Gastrocnemius medialis (tissue), 4 donors: ENCODE results near the gene ELL2. TPM values are rescaled to one million over a fixed set of nuclear protein-coding genes. Genes with fewer than 3 reads are reported as not detected.

Experiments
- ATAC-seq, 2 donors: fragments of 150-250 bp; one replicate each; pipeline ENCODE4 v1.9.1; 2016
- DNase-seq, 2 donors: peaks; one replicate each; pipeline ENCODE4 v3.0.0-alpha.2; 2019
- H3K27ac ChIP-seq, 4 donors: fragments of 200-600 bp; sonication (generic); 1 replicate in 1 of 4; 2 replicates in 3 of 4; pipeline ENCODE4 v1.5.1; 2016 to 2018; ENCODE audit warnings: mild to moderate bottlenecking in 2 of 4, moderate library complexity in 1 of 4
- H3K27me3 ChIP-seq, 3 donors: fragments of 200-600 bp; sonication (generic) in 2 of 3; 1 replicate in 1 of 3; 2 replicates in 2 of 3; pipeline versions ENCODE4 v1.5.1 to v1.6.0; 2016 to 2019; ENCODE audit warnings: mild to moderate bottlenecking in 1 of 3, moderate library complexity in 1 of 3
- H3K36me3 ChIP-seq, 2 donors: fragments of 200-600 bp; sonication (generic) in 1 of 2; one replicate each; pipeline ENCODE4 v1.5.1; 2017 to 2018
- H3K4me1 ChIP-seq, 2 donors: fragments of 200-600 bp; sonication (generic) in 1 of 2; one replicate each; pipeline ENCODE4 v1.5.1; 2016 to 2017; ENCODE audit warnings: mild to moderate bottlenecking in 2 of 2
- H3K4me3 ChIP-seq, 4 donors: fragments of 200-600 bp; sonication (generic) in 3 of 4; 1 replicate in 1 of 4; 2 replicates in 3 of 4; pipeline ENCODE4 v1.5.1; 2016 to 2019; ENCODE audit warnings: mild to moderate bottlenecking in 2 of 4
- H3K9me3 ChIP-seq, 3 donors: fragments of 200-600 bp; sonication (generic) in 2 of 3; 1 replicate in 1 of 3; 2 replicates in 2 of 3; pipeline ENCODE4 v1.5.1; 2016 to 2019
- CTCF ChIP-seq, 5 experiments: fragments of 450-650 bp in 3 of 5; fragments of 200-600 bp in 2 of 5; sonication (generic) in 2 of 5; IDR thresholded peaks in 4 of 5; conservative IDR thresholded peaks in 1 of 5; 1 replicate in 4 of 5; 2 replicates in 1 of 5; pipeline ENCODE4 v1.5.1; 2016 to 2019; ENCODE audit warnings: antibody characterized with exemption in 5 of 5, mild to moderate bottlenecking in 3 of 5, moderate library complexity in 3 of 5
- POLR2A ChIP-seq, 2 donors: fragments of 450-650 bp; IDR thresholded peaks; one replicate each; pipeline ENCODE4 v1.6.1; 2017; ENCODE audit warnings: antibody characterized with exemption in 2 of 2, mild to moderate bottlenecking in 2 of 2, moderate library complexity in 2 of 2
- in situ Hi-C, 4 donors: fragments of 200-750 bp; cut with MboI; loops; one replicate each; pipeline versions ENCODE4 v1.15.0 to v1.8.0; 2017; ENCODE audit warnings: low sequenced_read_pairs in 4 of 4
- intact Hi-C: fragments of 100-400 bp; cut with DNase I; formaldehyde crosslinking; loops from one replicate; pipeline ENCODE4 v1.15.1; 2023; ENCODE audit warnings: low total_unique reads
- total RNA-seq, 4 donors: library from RNA; depleted of rRNA; stranded (reverse); fragments of >200 nt; gene quantifications; one replicate each; pipeline versions ENCODE4 v1.1.0 to v1.2.3, GENCODE V29; 2016

The ELL2 gene
- total RNA-seq, 4 donors from 2014 or later, result 35.2 to 64.5 (median 42.9) TPM

GRCh38 chr5:95840956-95841705 lies 120.5 kb downstream of the ELL2 start:
- intact Hi-C loops, result loop anchor here (10.0 kb wide), 1 partner anchor 286 kb away; the partner anchor contains the start of genes ARSK and SKIC3
- TF ChIP-seq POLR2A (IDR thresholded peaks at IDR 0.05) (no peak), CTCF (IDR thresholded peaks at IDR 0.05 in 4 of 5, conservative IDR thresholded peaks at IDR 0.05 in 1 of 5) (no peak)
- DNase-seq, result no peak
- Histone ChIP-seq H3K9me3 (no peaks in the 10 kb centered on the region), H3K27ac (peak overlapping the region; percentile 84 to 92 (median 88)), H3K4me3 (no peak overlapping the region), H3K4me1 (peaks cover 40 to 77% of the 10 kb centered on the region in 2 donors), H3K36me3 (no peaks in the 10 kb centered on the region), H3K27me3 (no peaks in the 10 kb centered on the region)
- ATAC-seq, result no peak
- in situ Hi-C loops, result loop anchor here in 2 of 4 donors (10.0 to 25.0 kb wide), 2 partner anchors 66 to 871 kb away; no protein-coding TSS in a partner anchor

- Histone ChIP-seq H3K27me3 (no peaks in the 10 kb centered on the region), H3K4me3 (no peak overlapping the region), H3K36me3 (no peaks in the 10 kb centered on the region), H3K4me1 (peaks cover 42 to 81% of the 10 kb centered on the region in 2 donors), H3K27ac (peak overlapping the region; percentile 90 to 95 (median 92)), H3K9me3 (no peaks in the 10 kb centered on the region)
- in situ Hi-C loops (loop anchor here in 3 of 4 donors (10.0 to 25.0 kb wide), 3 partner anchors 65 to 873 kb away; no protein-coding TSS in a partner anchor), intact Hi-C loops (loop anchor here (5.0 to 10.0 kb wide), 2 partner anchors 285 to 863 kb away; partner anchors contain the start of genes ARSK and SKIC3)
- DNase-seq (no peak), ATAC-seq (no peak)
- no peak for TF ChIP-seq POLR2A (IDR thresholded peaks at IDR 0.05)
- TF ChIP-seq CTCF (IDR thresholded peaks at IDR 0.05 in 4 of 5, conservative IDR thresholded peaks at IDR 0.05 in 1 of 5), result no peak
Measured at GRCh38 chr5:95839658-95840057, 122.0 kb downstream of the ELL2 start.

DNA sequence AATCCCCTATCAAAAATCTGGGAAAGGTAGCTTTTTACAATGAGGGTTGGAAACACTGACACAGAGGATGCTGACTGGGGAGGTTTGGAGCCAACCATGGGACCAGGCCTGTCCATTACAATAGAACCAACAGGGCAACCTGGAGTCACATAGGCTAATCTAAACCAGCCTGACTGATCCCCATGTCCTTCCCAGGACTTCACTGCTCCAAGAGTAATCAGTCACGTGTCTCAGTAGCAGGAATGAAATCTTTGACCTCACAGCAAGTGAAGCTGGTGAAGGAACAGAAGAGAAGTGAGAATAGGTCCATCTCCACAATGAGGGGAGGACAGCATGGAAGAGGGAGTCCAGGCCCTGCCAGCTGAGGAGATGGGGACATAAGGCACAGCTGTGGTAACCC lies 123.1 kb downstream of the ELL2 start:
- no peaks in the 10 kb centered on the region for H3K9me3 ChIP-seq
- DNase-seq (no peak), ATAC-seq (no peak)
- in situ Hi-C loops (loop anchor here in 2 of 4 donors (10.0 to 25.0 kb wide), 2 partner anchors 866 to 874 kb away; no protein-coding TSS in a partner anchor), intact Hi-C loops (loop anchor here (5.0 kb wide), 1 partner anchor 864 kb away; no protein-coding TSS in a partner anchor)
- peak overlapping the region; percentile 90 to 95 (median 92) for H3K27ac ChIP-seq
- no peaks in the 10 kb centered on the region for H3K27me3 ChIP-seq
- no peaks in the 10 kb centered on the region for H3K36me3 ChIP-seq
- TF ChIP-seq CTCF (IDR thresholded peaks at IDR 0.05 in 4 of 5, conservative IDR thresholded peaks at IDR 0.05 in 1 of 5), result no peak
- no peak for TF ChIP-seq POLR2A (IDR thresholded peaks at IDR 0.05)
- H3K4me3 ChIP-seq, result peak overlapping the region in 1 of 4 donors; percentile 2
- H3K4me1 ChIP-seq, result peaks cover 46 to 79% of the 10 kb centered on the region in 2 donors

GRCh38 chr5:95838001-95838520 lies 123.6 kb downstream of the ELL2 start:
- no peaks in the 10 kb centered on the region for H3K9me3 ChIP-seq
- H3K27me3 ChIP-seq, result no peaks in the 10 kb centered on the region
- H3K36me3 ChIP-seq, result no peaks in the 10 kb centered on the region
- DNase-seq, result peak; percentile 73 to 94
- peaks cover 41 to 75% of the 10 kb centered on the region in 2 donors for H3K4me1 ChIP-seq
- H3K4me3 ChIP-seq, result peak overlapping the region in 1 of 4 donors; percentile 2
- intact Hi-C loops, result loop anchor here (5.0 kb wide), 1 partner anchor 864 kb away; no protein-coding TSS in a partner anchor
- TF ChIP-seq CTCF (IDR thresholded peaks at IDR 0.05 in 4 of 5, conservative IDR thresholded peaks at IDR 0.05 in 1 of 5) (no peak), POLR2A (IDR thresholded peaks at IDR 0.05) (no peak)
- in situ Hi-C loops, result loop anchor here in 2 of 4 donors (10.0 to 25.0 kb wide), 2 partner anchors 867 to 874 kb away; no protein-coding TSS in a partner anchor
- peak overlapping the region; percentile 90 to 95 (median 92) for H3K27ac ChIP-seq
- ATAC-seq, result peak; percentile 23 to 28
